Neural cell (in vitro differentiated cells): ENCODE measurements around the gene MRGPRE. TPM values are rescaled to one million over a fixed set of nuclear protein-coding genes. Genes with fewer than 3 reads are reported as not detected.

Source experiments
- H2AFZ ChIP-seq: fragments of 200-600, 300-800 bp; sonication (generic), shearing (Covaris generic); 2 replicates; pipeline ENCODE4 v1.6.0; 2014; ENCODE audit warnings: low read depth, mild to moderate bottlenecking, antibody characterized with exemption, low read length, moderate library complexity
- H3F3A ChIP-seq: fragments of 200-600 bp; shearing (Covaris generic); 2 replicates; pipeline ENCODE4 v1.6.1; 2016; ENCODE audit warnings: mild to moderate bottlenecking, moderate library complexity, mixed read lengths, antibody characterized with exemption, low read length; ENCODE audit not compliant: insufficient read depth, poor library complexity, severe bottlenecking
- H3K27ac ChIP-seq: fragments of 200-600, 300-800 bp; sonication (generic), shearing (Covaris generic); 2 replicates; pipeline ENCODE4 v1.5.1; 2014; ENCODE audit warnings: mild to moderate bottlenecking, low read length, moderate library complexity
- H3K27me3 ChIP-seq: fragments of 300-800, 200-600 bp; sonication (generic), shearing (Covaris generic); 2 replicates; pipeline ENCODE4 v1.6.0; 2014; ENCODE audit warnings: mild to moderate bottlenecking, low read depth, low read length, moderate library complexity; ENCODE audit not compliant: insufficient read depth
- H3K36me3 ChIP-seq: fragments of 300-800, 200-600 bp; sonication (generic), shearing (Covaris generic); 2 replicates; pipeline ENCODE4 v1.5.1; 2014; ENCODE audit warnings: mild to moderate bottlenecking, antibody characterized with exemption, low read length, moderate library complexity; ENCODE audit not compliant: insufficient read depth
- H3K4me2 ChIP-seq: fragments of 300-800, 200-600 bp; sonication (generic), shearing (Covaris generic); 2 replicates; pipeline ENCODE4 v1.6.0; 2014; ENCODE audit warnings: mild to moderate bottlenecking, low read length
- H3K4me3 ChIP-seq: fragments of 300-800, 200-600 bp; sonication (generic), shearing (Covaris generic); 2 replicates; pipeline ENCODE4 v1.5.1; 2014; ENCODE audit warnings: mild to moderate bottlenecking, low read length, moderate library complexity
- H3K79me2 ChIP-seq: fragments of 200-600 bp; shearing (Covaris generic); replicated peaks from 2 replicates; pipeline ENCODE4 v1.6.0; 2014; ENCODE audit warnings: mild to moderate bottlenecking, low read length, moderate library complexity; ENCODE audit not compliant: insufficient read depth
- H3K9ac ChIP-seq: fragments of 300-800, 200-600 bp; sonication (generic), shearing (Covaris generic); 2 replicates; pipeline ENCODE4 v1.6.1; 2016; ENCODE audit warnings: mild to moderate bottlenecking, low read length, mixed read lengths
- H3K9me2 ChIP-seq: fragments of 200-600 bp; shearing (Covaris generic); 2 replicates; pipeline ENCODE4 v1.6.1; 2016; ENCODE audit warnings: mild to moderate bottlenecking, low read length, mixed read lengths; ENCODE audit not compliant: insufficient read depth
- H3K9me3 ChIP-seq: fragments of 200-600, 300-800 bp; sonication (generic), shearing (Covaris generic); 2 replicates; pipeline ENCODE4 v1.6.1; 2016; ENCODE audit warnings: mild to moderate bottlenecking, mixed run types, low read length, moderate library complexity, mixed read lengths
- H4K20me1 ChIP-seq: fragments of 200-600 bp; shearing (Covaris generic); 2 replicates; pipeline ENCODE4 v1.6.1; 2016; ENCODE audit warnings: mild to moderate bottlenecking, mixed run types; ENCODE audit not compliant: insufficient read depth
- EP300 ChIP-seq: fragments of 450-650 bp; conservative IDR thresholded peaks from 2 replicates; pipeline ENCODE4 v1.6.1; 2014; ENCODE audit warnings: antibody characterized with exemption, mild to moderate bottlenecking, moderate library complexity; ENCODE audit not compliant: poor library complexity, severe bottlenecking
- EZH2 ChIP-seq: fragments of 200-600, 300-800 bp; shearing (Covaris generic), sonication (generic); IDR thresholded peaks from 2 replicates; pipeline ENCODE4 v1.6.1; 2014; ENCODE audit warnings: antibody characterized with exemption, low read length, borderline replicate concordance, mild to moderate bottlenecking; ENCODE audit not compliant: insufficient read depth, poor library complexity, severe bottlenecking
- MXI1 ChIP-seq: fragments of 450-650 bp; conservative IDR thresholded peaks from 2 replicates; pipeline ENCODE4 v1.6.1; 2014; ENCODE audit warnings: antibody characterized with exemption, mild to moderate bottlenecking; ENCODE audit not compliant: poor library complexity, severe bottlenecking
- POLR2AphosphoS5 ChIP-seq: IDR thresholded peaks from 2 replicates; pipeline ENCODE4 v1.6.1; 2012
- RAD21 ChIP-seq: fragments of 450-650 bp; conservative IDR thresholded peaks from 2 replicates; pipeline ENCODE4 v1.6.1; 2014; ENCODE audit warnings: antibody characterized with exemption, mild to moderate bottlenecking, moderate library complexity
- SMC3 ChIP-seq: fragments of 450-650 bp; conservative IDR thresholded peaks from 2 replicates; pipeline ENCODE4 v1.6.1; 2014; ENCODE audit warnings: antibody characterized with exemption, mild to moderate bottlenecking, moderate library complexity; ENCODE audit not compliant: poor library complexity
- TAF1 ChIP-seq: IDR thresholded peaks from 2 replicates; pipeline ENCODE4 v1.6.1; 2012; ENCODE audit warnings: low read depth
- polyA plus RNA-seq: library from polyadenylated mRNA; depleted of rRNA; stranded (reverse); fragments of >200 nt; gene quantifications from 2 replicates; pipeline ENCODE4 v1.2.3, GENCODE V29; 2014
- TF ChIP-seq, protein P1 (sequence below): IDR thresholded peaks from 2 replicates; pipeline ENCODE4 v1.6.1; 2012; ENCODE audit warnings: borderline replicate concordance
- TF ChIP-seq, protein P2 (sequence below): fragments of 450-650 bp; IDR thresholded peaks from 2 replicates; pipeline ENCODE4 v1.5.1; 2014; ENCODE audit warnings: antibody characterized with exemption, mild to moderate bottlenecking, moderate library complexity; ENCODE audit not compliant: poor library complexity, severe bottlenecking

MRGPRE gene
- polyA plus RNA-seq, 1 donor from 2014 or later = 0.28 TPM

DNA sequence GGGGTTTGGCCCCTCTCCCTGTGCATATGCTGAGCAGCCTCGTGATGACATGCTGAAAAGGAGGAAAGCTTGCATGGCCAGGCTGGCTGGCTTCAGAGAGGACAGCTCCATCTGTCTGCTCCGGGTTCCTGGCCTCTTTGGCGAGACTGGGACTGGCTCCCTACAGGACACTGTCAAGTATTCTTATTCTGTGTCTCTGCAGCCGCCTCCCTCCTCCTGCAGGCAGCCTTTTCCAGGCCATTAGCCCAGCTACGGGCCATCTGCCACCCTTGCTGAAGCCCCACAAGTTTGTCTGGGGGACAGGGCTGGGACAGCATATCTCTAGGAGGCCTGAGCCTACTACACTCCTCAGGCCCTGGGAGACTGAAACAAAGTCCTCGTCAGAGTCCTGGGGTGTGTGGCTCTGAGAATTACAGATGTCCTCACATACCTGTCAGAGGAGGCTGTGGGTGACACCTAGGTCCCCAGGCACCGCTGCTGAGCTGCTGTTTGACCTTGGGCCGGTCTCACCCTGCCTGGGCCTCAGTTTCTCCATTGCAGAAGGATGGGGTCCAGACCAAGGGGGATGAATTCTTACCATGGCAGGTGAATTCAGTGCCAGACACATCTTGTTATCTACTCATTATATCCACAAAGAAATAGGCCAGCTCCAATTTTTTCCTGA, 24.6 kb downstream of the MRGPRE start:
- peaks cover 15% of the 10 kb centered on the region for H3K27me3 ChIP-seq
- H3K27ac ChIP-seq = no peak overlapping the region
- H3K36me3 ChIP-seq = no peaks in the 10 kb centered on the region
- no peak overlapping the region for H3K4me3 ChIP-seq
- no peak overlapping the region for H2AFZ ChIP-seq
- H3K79me2 ChIP-seq = no peaks in the 10 kb centered on the region
- no peaks in the 10 kb centered on the region for H4K20me1 ChIP-seq
- no peak for TF ChIP-seq TAF1
- no peak for TF ChIP-seq EP300
- no peak for TF ChIP-seq MXI1
- TF ChIP-seq, protein P1, sequence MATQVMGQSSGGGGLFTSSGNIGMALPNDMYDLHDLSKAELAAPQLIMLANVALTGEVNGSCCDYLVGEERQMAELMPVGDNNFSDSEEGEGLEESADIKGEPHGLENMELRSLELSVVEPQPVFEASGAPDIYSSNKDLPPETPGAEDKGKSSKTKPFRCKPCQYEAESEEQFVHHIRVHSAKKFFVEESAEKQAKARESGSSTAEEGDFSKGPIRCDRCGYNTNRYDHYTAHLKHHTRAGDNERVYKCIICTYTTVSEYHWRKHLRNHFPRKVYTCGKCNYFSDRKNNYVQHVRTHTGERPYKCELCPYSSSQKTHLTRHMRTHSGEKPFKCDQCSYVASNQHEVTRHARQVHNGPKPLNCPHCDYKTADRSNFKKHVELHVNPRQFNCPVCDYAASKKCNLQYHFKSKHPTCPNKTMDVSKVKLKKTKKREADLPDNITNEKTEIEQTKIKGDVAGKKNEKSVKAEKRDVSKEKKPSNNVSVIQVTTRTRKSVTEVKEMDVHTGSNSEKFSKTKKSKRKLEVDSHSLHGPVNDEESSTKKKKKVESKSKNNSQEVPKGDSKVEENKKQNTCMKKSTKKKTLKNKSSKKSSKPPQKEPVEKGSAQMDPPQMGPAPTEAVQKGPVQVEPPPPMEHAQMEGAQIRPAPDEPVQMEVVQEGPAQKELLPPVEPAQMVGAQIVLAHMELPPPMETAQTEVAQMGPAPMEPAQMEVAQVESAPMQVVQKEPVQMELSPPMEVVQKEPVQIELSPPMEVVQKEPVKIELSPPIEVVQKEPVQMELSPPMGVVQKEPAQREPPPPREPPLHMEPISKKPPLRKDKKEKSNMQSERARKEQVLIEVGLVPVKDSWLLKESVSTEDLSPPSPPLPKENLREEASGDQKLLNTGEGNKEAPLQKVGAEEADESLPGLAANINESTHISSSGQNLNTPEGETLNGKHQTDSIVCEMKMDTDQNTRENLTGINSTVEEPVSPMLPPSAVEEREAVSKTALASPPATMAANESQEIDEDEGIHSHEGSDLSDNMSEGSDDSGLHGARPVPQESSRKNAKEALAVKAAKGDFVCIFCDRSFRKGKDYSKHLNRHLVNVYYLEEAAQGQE = no peak
- TF ChIP-seq, protein P2, sequence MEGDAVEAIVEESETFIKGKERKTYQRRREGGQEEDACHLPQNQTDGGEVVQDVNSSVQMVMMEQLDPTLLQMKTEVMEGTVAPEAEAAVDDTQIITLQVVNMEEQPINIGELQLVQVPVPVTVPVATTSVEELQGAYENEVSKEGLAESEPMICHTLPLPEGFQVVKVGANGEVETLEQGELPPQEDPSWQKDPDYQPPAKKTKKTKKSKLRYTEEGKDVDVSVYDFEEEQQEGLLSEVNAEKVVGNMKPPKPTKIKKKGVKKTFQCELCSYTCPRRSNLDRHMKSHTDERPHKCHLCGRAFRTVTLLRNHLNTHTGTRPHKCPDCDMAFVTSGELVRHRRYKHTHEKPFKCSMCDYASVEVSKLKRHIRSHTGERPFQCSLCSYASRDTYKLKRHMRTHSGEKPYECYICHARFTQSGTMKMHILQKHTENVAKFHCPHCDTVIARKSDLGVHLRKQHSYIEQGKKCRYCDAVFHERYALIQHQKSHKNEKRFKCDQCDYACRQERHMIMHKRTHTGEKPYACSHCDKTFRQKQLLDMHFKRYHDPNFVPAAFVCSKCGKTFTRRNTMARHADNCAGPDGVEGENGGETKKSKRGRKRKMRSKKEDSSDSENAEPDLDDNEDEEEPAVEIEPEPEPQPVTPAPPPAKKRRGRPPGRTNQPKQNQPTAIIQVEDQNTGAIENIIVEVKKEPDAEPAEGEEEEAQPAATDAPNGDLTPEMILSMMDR = no peak
- TF ChIP-seq SMC3 = no peak
- no peak for TF ChIP-seq POLR2AphosphoS5
- no peaks in the 10 kb centered on the region for H3K9me2 ChIP-seq
- no peaks in the 10 kb centered on the region for H3K9me3 ChIP-seq
- H3F3A ChIP-seq = no peaks in the 10 kb centered on the region
- H3K4me2 ChIP-seq = no peak overlapping the region
- H3K9ac ChIP-seq = no peak overlapping the region

DNA sequence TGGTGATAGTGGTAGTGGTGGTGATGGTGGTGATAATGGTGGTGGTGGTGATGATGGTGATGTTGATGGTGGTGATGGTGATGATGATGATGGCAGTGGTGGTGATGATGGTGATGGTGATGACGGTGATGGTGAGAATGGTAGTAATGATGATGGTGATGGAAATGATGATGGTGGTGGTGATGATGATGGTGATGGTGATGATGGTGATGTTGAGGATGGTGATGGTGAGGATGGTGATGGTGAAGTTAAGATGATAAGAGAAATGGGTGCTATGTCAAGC, 25.4 kb downstream of the MRGPRE start:
- H3F3A ChIP-seq = no peaks in the 10 kb centered on the region
- no peak overlapping the region for H3K27ac ChIP-seq
- no peak overlapping the region for H3K9ac ChIP-seq
- TF ChIP-seq EZH2 (no peak), EP300 (no peak), TAF1 (no peak), RAD21 (no peak), MXI1 (no peak), SMC3 (no peak), POLR2AphosphoS5 (no peak)
- TF ChIP-seq, protein P2 = no peak
- TF ChIP-seq, protein P1 = no peak
- H3K79me2 ChIP-seq = no peaks in the 10 kb centered on the region
- no peak overlapping the region for H3K4me2 ChIP-seq
- peaks cover 22% of the 10 kb centered on the region for H3K27me3 ChIP-seq
- no peak overlapping the region for H3K4me3 ChIP-seq
- no peak overlapping the region for H2AFZ ChIP-seq
- no peaks in the 10 kb centered on the region for H3K9me2 ChIP-seq
- H3K9me3 ChIP-seq = no peaks in the 10 kb centered on the region
- no peaks in the 10 kb centered on the region for H3K36me3 ChIP-seq
- H4K20me1 ChIP-seq = no peaks in the 10 kb centered on the region
